Vagina (tissue), 2 donors: ENCODE data around the gene ENTPD6. TPM values are rescaled to one million over a fixed set of nuclear protein-coding genes. Genes with fewer than 3 reads are reported as not detected.

Experiments
- DNase-seq, 2 donors: peaks; one replicate each; pipeline ENCODE4 v3.0.0-alpha.2; 2017; ENCODE audit errors: extremely low spot score in 2 of 2
- H3K27ac ChIP-seq: fragments of 200-600 bp; sonication (generic); one replicate; pipeline ENCODE4 v1.5.1; 2019
- H3K27me3 ChIP-seq: fragments of 200-600 bp; sonication (generic); one replicate; pipeline ENCODE4 v1.5.1; 2019
- H3K36me3 ChIP-seq, 2 donors: fragments of 200-600 bp; sonication (generic); one replicate each; pipeline ENCODE4 v1.5.1; 2017 to 2019
- H3K4me1 ChIP-seq: fragments of 200-600 bp; sonication (generic); one replicate; pipeline ENCODE4 v1.5.1; 2019
- H3K4me3 ChIP-seq, 2 donors: fragments of 200-600 bp; sonication (generic); 1 replicate in 1 of 2; 2 replicates in 1 of 2; pipeline ENCODE4 v1.5.1; 2016 to 2019
- H3K9me3 ChIP-seq: fragments of 200-600 bp; sonication (generic); one replicate; pipeline ENCODE4 v1.5.1; 2019
- POLR2A ChIP-seq, 2 donors: fragments of 450-650 bp; IDR thresholded peaks; one replicate each; pipeline ENCODE4 v1.6.1; 2017; ENCODE audit warnings: antibody characterized with exemption in 2 of 2, mild to moderate bottlenecking in 2 of 2, moderate library complexity in 2 of 2
- POLR2AphosphoS5 ChIP-seq, 2 donors: sonication (generic); formaldehyde crosslinking; IDR thresholded peaks; one replicate each; pipeline ENCODE4 v1.9.0; 2017; ENCODE audit warnings: antibody characterized with exemption in 2 of 2, mild to moderate bottlenecking in 2 of 2, low read depth in 1 of 2; ENCODE audit not compliant: insufficient read depth in 1 of 2
- intact Hi-C: fragments of 100-400 bp; cut with DNase I; formaldehyde crosslinking; loops from one replicate; pipeline ENCODE4 v1.15.1; 2023
- total RNA-seq: library from RNA; depleted of rRNA; stranded (reverse); fragments of >200 nt; gene quantifications from one replicate; pipeline ENCODE4 v1.2.3, GENCODE V29; 2016
- TF ChIP-seq, protein P1 (sequence below), 3 experiments: fragments of 450-650 bp in 2 of 3; fragments of 200-600 bp in 1 of 3; sonication (generic) in 1 of 3; IDR thresholded peaks; one replicate each; pipeline ENCODE4 v1.5.1; 2017 to 2019; ENCODE audit warnings: antibody characterized with exemption in 3 of 3, mild to moderate bottlenecking in 2 of 3, moderate library complexity in 2 of 3

ENTPD6 gene
- total RNA-seq, 1 donor from 2014 or later, result 51.3 TPM

DNA sequence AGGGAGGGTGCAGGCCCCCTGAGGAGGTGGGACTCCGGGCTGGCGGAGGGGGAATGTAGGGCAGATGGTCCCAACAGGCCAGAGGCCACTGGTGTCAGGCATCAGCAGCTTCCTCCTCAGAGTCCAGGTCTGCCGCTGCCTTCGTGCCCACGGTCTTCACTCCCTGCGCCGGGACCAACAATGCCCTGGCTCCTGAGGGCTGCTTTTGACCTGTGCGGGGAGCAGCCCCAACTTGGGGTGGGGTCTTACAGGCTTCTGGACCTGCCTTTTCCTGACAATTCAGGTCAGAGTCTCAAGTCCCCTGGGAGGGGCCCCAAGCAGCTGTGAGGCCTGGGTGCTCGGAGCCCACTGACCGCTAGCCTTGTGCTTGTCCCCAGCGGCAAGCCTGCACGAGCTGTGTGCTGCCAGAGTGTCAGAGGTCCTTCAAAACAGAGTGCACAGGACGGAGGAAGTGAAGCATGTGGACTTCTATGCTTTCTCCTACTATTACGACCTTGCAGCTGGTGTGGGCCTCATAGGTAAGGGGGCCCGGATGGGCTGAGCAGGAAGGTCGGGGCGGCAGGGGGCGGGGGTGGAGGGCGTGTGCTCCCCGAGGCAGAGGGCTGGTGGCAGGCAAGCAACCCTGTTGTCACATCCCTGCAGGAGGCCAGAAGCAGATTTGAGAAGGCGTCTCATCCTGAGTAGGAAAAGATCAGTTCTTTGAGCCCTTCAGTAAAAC is 27.1 kb downstream of the ENTPD6 start:
- peak in 1 of 2 donors; percentile 81 for DNase-seq
- peaks cover 0 to 15% of the 10 kb centered on the region in 2 donors for H3K36me3 ChIP-seq
- H3K4me1 ChIP-seq, result peaks cover 13% of the 10 kb centered on the region
- H3K4me3 ChIP-seq, result no peak overlapping the region
- no peaks in the 10 kb centered on the region for H3K27me3 ChIP-seq
- no peak for TF ChIP-seq POLR2AphosphoS5 (IDR thresholded peaks at IDR 0.05; ENCODE audit: insufficient read depth in 1 of 2, low read depth in 1 of 2)
- TF ChIP-seq, protein P1, sequence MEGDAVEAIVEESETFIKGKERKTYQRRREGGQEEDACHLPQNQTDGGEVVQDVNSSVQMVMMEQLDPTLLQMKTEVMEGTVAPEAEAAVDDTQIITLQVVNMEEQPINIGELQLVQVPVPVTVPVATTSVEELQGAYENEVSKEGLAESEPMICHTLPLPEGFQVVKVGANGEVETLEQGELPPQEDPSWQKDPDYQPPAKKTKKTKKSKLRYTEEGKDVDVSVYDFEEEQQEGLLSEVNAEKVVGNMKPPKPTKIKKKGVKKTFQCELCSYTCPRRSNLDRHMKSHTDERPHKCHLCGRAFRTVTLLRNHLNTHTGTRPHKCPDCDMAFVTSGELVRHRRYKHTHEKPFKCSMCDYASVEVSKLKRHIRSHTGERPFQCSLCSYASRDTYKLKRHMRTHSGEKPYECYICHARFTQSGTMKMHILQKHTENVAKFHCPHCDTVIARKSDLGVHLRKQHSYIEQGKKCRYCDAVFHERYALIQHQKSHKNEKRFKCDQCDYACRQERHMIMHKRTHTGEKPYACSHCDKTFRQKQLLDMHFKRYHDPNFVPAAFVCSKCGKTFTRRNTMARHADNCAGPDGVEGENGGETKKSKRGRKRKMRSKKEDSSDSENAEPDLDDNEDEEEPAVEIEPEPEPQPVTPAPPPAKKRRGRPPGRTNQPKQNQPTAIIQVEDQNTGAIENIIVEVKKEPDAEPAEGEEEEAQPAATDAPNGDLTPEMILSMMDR (IDR thresholded peaks at IDR 0.05), result no peak
- no peak for TF ChIP-seq POLR2A (IDR thresholded peaks at IDR 0.05)
- intact Hi-C loops, result no loop called here
- no peak overlapping the region for H3K27ac ChIP-seq
- no peaks in the 10 kb centered on the region for H3K9me3 ChIP-seq

DNA sequence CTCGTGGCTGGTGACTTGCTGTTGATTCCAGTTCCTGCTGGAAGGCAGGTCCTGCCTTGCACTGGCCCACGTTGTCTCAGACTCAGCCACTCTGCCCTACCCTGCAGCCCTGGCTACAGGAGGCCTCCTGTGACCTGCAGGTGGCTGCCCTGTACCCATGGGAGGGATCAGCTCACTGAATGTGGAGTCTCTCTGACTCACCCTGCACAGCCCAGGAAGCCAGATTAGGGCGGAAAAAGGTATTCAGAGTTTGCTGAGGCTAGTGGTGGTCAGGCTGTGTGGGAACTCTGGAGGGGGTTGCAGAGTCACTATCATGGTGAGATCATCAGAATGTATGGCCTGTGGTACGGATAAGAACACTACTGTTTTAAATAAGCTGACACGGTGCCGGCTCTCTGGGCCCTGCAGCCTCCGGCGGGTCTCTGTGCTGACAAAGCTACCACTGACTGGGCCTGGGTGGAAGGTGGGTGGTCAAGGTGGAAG is 27.7 kb downstream of the ENTPD6 start:
- Histone ChIP-seq H3K36me3 (peaks cover 0 to 14% of the 10 kb centered on the region in 2 donors), H3K27me3 (no peaks in the 10 kb centered on the region), H3K27ac (no peak overlapping the region), H3K4me3 (no peak overlapping the region), H3K4me1 (peaks cover 15% of the 10 kb centered on the region), H3K9me3 (no peaks in the 10 kb centered on the region)
- TF ChIP-seq, protein P1 (IDR thresholded peaks at IDR 0.05), result no peak
- TF ChIP-seq POLR2A (IDR thresholded peaks at IDR 0.05) (no peak), POLR2AphosphoS5 (IDR thresholded peaks at IDR 0.05; ENCODE audit: insufficient read depth in 1 of 2, low read depth in 1 of 2) (no peak)
- intact Hi-C loops, result no loop called here
- no peak for DNase-seq

DNA sequence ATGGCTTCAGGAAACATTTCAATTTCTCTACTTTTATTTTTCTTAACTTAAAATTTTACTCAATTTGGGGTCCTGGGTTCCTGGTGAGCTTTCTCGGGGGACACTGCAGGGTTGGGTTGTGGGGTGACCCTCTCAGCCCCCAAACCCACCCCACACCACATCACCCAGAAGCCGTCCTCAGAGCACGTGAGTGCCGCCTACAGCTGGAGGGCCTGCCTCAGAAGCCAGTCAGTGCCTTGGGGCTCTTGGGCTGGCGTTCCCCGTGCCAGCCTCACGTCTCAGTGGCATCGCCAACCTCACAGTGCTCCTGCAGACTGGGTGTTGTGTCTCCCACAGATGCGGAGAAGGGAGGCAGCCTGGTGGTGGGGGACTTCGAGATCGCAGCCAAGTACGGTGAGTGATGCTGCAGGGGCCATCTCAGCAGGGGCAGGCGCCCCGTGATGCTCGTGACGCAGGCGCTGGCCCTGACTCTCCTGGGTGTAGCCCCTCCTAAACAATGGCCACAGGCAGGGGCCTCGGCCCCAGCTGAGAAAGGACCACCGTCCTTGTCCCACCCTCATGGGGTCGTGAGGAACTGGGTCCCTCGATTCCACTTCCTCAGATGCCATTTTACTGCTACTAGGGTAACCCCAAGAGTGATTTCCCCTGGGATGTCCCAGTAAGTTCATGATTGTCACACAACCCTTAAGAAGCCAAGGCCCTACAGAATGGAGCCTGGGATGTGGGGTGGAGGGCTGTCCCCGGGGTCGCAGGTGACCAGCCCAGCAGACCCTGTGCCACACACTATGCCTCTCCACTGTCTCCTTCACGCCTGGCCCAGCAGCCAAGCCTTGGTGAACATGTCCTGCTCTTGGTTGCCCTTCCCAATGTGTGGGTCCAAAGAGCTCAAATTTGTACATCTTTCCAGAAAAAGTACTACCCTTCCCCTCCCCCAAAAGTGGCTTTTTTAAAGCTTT is 28.5 kb downstream of the ENTPD6 start:
- H3K9me3 ChIP-seq, result no peaks in the 10 kb centered on the region
- H3K27me3 ChIP-seq, result no peaks in the 10 kb centered on the region
- no peak for DNase-seq
- no peak overlapping the region for H3K4me3 ChIP-seq
- H3K36me3 ChIP-seq, result peaks cover 0 to 14% of the 10 kb centered on the region in 2 donors
- TF ChIP-seq POLR2A (IDR thresholded peaks at IDR 0.05), result no peak
- TF ChIP-seq POLR2AphosphoS5 (IDR thresholded peaks at IDR 0.05; ENCODE audit: insufficient read depth in 1 of 2, low read depth in 1 of 2), result no peak
- TF ChIP-seq, protein P1 (IDR thresholded peaks at IDR 0.05), result no peak
- peaks cover 15% of the 10 kb centered on the region for H3K4me1 ChIP-seq
- no peak overlapping the region for H3K27ac ChIP-seq
- intact Hi-C loops, result no loop called here

DNA sequence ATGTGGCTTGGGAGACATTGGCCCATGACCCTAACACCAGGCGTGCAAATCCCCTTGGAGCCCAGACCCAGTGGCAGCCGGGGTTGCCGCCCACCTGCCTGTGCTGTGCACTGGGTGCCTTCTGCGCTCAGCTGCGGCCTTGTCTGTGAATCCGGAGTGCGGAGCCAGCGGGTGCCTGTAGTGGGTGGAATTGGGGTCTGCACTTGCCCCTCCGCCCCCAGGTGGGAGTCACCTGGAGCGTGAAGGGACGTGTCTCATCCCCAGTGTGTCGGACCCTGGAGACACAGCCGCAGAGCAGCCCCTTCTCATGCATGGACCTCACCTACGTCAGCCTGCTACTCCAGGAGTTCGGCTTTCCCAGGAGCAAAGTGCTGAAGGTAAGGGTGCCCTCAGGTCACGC is 29.4 kb downstream of the ENTPD6 start:
- H3K27me3 ChIP-seq, result no peaks in the 10 kb centered on the region
- TF ChIP-seq POLR2A (IDR thresholded peaks at IDR 0.05), result no peak
- TF ChIP-seq POLR2AphosphoS5 (IDR thresholded peaks at IDR 0.05; ENCODE audit: insufficient read depth in 1 of 2, low read depth in 1 of 2), result no peak
- TF ChIP-seq, protein P1 (IDR thresholded peaks at IDR 0.05), result no peak
- intact Hi-C loops, result no loop called here
- DNase-seq, result peak in 1 of 2 donors; percentile 82
- no peaks in the 10 kb centered on the region for H3K9me3 ChIP-seq
- no peak overlapping the region for H3K27ac ChIP-seq
- peaks cover 15% of the 10 kb centered on the region for H3K4me1 ChIP-seq
- no peak overlapping the region for H3K4me3 ChIP-seq
- peaks cover 0 to 9% of the 10 kb centered on the region in 2 donors for H3K36me3 ChIP-seq
